ENCODE measurements around the gene PHKG2.

DNA sequence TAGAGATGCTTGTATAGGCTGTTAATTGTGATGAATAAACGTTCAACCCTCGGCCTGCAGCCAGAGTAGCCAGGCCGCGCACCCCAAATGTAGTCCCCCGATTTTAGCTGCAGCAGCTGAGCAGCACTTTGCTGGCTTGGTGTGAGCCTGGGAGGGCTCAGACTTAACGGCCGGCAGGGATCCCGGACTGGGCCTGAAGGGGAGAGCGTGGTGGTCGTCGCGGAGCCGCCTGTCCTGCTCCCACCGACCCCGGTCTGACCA lies 26.8 kb downstream of the PHKG2 start:
- TF ChIP-seq, protein P1, sequence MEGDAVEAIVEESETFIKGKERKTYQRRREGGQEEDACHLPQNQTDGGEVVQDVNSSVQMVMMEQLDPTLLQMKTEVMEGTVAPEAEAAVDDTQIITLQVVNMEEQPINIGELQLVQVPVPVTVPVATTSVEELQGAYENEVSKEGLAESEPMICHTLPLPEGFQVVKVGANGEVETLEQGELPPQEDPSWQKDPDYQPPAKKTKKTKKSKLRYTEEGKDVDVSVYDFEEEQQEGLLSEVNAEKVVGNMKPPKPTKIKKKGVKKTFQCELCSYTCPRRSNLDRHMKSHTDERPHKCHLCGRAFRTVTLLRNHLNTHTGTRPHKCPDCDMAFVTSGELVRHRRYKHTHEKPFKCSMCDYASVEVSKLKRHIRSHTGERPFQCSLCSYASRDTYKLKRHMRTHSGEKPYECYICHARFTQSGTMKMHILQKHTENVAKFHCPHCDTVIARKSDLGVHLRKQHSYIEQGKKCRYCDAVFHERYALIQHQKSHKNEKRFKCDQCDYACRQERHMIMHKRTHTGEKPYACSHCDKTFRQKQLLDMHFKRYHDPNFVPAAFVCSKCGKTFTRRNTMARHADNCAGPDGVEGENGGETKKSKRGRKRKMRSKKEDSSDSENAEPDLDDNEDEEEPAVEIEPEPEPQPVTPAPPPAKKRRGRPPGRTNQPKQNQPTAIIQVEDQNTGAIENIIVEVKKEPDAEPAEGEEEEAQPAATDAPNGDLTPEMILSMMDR (IDR thresholded peaks at IDR 0.05) = no peak
- TF ChIP-seq POLR2A (IDR thresholded peaks at IDR 0.05; ENCODE audit: low read depth) = no peak

Measured in esophagus muscularis mucosa (tissue), 3 donors.